Muscle layer of colon (tissue), 2 donors: ENCODE results near the gene ZNF343.
"Not testable (repeated sequence)": the region's sequence is repeated elsewhere in the genome, so short reads cannot be mapped to it uniquely, and the experiment has no call there.

Source experiments
- H3K27ac ChIP-seq: one replicate; pipeline ENCODE4 v1.7.0; 2013; ENCODE audit warnings: low read depth, mild to moderate bottlenecking, low read length, moderate library complexity
- H3K27me3 ChIP-seq, 2 donors: one replicate each; pipeline ENCODE4 v1.7.0; 2013; ENCODE audit warnings: low read length in 2 of 2, mild to moderate bottlenecking in 2 of 2; ENCODE audit not compliant: insufficient read depth in 2 of 2, control insufficient read depth in 1 of 2
- H3K36me3 ChIP-seq: one replicate; pipeline ENCODE4 v1.7.0; 2013; ENCODE audit warnings: mild to moderate bottlenecking, low read length; ENCODE audit not compliant: insufficient read depth
- H3K4me1 ChIP-seq: one replicate; pipeline ENCODE4 v1.7.0; 2013; ENCODE audit warnings: mild to moderate bottlenecking, low read length; ENCODE audit not compliant: insufficient read depth
- H3K4me3 ChIP-seq, 2 donors: one replicate each; pipeline ENCODE4 v1.7.0; 2013; ENCODE audit warnings: low read length in 2 of 2, low read depth in 1 of 2, mild to moderate bottlenecking in 1 of 2, moderate library complexity in 1 of 2
- H3K9ac ChIP-seq: one replicate; pipeline ENCODE4 v1.7.0; 2013; ENCODE audit warnings: low read length
- H3K9me3 ChIP-seq: one replicate; pipeline ENCODE4 v1.7.0; 2013; ENCODE audit warnings: mild to moderate bottlenecking, low read length
- donor health status: abdominal sarcoma.
- donor health status: Adenocarcinoma of cecum.

The ZNF343 gene

DNA sequence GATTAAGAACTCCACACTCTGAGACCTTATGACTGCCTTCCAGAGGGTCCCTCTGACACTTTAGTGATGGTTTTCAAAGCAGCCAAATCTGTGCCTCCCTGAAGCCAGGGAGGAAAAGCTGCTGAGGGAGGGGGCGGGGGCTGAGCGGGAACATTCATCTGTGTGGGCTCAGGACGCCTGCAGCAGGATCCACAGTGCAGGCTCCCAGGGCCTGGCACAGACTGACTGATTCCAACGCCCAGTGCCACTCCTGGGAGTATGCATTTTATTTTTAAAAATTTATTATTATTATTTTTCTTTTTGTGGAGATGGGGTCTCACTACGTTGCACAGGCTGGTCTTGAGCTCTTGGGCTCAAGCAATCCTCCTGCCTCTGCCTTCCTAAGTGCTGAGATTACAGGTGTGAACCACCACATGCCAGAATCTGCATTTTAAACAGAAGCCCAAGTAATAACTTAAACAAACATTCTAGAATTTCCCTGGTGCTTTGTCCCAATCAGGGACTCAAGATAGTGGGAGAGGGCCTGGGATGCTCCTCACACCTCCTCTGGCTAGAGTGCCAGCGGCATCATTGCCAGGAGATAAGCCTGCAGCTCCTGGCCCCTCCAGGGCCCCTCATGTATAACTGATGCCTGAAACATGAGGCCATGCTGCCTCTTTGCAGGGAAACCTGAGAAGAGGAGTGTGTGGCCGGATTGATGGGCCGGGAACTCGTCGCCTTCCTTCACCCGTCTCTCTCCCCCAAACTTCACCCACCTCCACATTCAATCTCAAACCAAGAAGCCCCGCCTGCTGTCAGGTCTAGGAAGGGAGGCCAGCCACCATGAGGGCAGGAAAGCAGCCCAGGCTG is 27.2 kb upstream of the ZNF343 start:
- Histone ChIP-seq H3K27ac (no peak overlapping the region), H3K27me3 (peaks cover 0 to 16% of the 10 kb centered on the region in 2 donors), H3K4me3 (no peak overlapping the region), H3K9ac (no peak overlapping the region), H3K36me3 (no peaks in the 10 kb centered on the region), H3K9me3 (no peaks in the 10 kb centered on the region), H3K4me1 (no peaks in the 10 kb centered on the region)

DNA sequence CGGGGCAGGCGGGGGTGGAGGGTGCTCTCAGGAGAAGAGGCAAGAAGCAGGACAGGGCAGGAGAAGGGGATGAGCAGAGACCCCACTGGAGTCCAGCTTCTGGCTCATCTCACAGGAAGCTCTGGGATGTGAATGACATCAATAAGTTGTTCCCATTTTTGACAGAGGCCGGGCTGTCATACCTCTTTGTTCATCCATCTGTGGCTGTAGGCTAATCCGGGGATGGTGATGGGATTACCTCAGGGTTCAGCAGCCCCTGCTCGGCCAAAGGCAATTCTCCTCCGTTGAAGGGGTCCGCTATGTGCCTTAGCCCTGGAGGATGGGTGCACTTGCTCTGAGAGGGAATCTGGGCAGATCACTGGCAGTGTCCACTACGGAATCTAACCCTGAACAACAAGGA is 24.4 kb upstream of the ZNF343 start:
- H3K27ac ChIP-seq: no peak overlapping the region
- H3K4me3 ChIP-seq: no peak overlapping the region
- H3K36me3 ChIP-seq: no peaks in the 10 kb centered on the region
- H3K9ac ChIP-seq: no peak overlapping the region
- H3K27me3 ChIP-seq: peaks cover 0 to 16% of the 10 kb centered on the region in 2 donors
- H3K9me3 ChIP-seq: no peaks in the 10 kb centered on the region
- H3K4me1 ChIP-seq: no peaks in the 10 kb centered on the region

DNA sequence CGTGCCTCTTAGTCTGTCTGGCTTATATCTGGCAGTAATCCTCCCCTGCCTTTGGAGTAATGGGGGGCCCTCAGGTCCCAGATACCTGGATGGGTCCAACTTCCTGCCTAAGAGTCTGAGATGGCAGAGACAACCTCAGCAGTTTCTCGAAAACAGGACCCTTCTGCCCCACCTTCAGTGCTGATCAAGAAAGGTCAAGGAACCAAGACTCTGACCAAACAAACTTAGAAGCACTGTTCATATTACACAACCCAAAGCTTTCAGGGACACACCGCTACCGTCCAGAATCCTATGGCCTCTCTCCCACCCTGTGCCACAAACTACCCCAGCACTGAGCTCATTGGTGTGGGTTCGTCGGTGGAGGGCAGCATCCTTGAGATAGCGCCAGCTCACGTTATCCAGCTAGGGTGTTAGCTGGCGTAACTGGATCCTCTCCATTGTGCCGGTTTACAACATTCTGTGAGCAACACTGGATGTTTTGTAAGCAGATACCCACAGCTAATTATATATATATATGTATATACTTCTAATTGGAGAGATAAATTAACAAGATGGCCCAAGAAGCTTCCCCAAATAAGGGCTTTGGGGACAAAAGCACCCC is 20.1 kb upstream of the ZNF343 start:
- no peak overlapping the region for H3K9ac ChIP-seq
- no peak overlapping the region for H3K4me3 ChIP-seq
- H3K27me3 ChIP-seq: no peaks in the 10 kb centered on the region
- no peaks in the 10 kb centered on the region for H3K36me3 ChIP-seq
- H3K9me3 ChIP-seq: no peaks in the 10 kb centered on the region
- H3K27ac ChIP-seq: no peak overlapping the region
- peaks cover 4% of the 10 kb centered on the region for H3K4me1 ChIP-seq

DNA sequence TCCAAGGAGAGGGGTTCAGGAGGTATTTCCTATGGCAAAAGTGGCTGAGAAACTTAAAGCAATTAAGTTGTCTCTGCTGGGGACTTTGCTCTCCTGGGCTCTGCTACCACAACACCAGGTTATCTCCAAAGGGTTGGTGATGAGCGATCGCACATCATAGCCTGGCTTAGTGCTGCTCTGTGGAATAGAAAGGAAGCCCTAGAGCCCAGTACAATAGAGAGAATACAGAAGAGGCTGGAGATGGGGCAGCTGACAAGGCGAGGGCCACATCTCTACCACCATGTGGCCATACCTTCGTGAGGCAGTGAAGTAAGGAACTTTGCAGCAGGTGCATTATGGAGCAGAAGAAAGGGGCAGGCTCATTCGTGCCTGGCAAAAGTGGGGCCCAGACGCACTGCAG is 19.0 kb upstream of the ZNF343 start:
- H3K9me3 ChIP-seq: no peaks in the 10 kb centered on the region
- no peaks in the 10 kb centered on the region for H3K27me3 ChIP-seq

DNA sequence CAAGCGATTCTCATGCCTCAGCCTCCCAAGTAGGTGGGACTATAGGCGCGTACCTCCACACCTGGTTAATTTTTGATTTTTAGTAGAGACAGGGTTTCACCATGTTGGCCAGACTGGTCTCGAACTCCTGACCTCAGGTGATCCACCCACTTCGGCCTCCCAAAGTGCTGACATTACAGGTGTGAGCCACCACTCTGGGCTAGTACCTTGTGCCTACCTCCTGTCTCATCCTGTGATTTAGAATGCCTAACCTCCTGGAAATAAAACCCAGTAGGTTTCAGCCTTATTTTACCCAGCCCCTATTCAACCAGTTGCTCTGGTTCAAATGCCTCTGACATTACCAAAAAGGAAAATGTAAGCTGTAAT is 17.5 kb upstream of the ZNF343 start:
- not testable (repeated sequence) for H3K27me3 ChIP-seq, H3K36me3 ChIP-seq, H3K4me1 ChIP-seq, H3K9me3 ChIP-seq, H3K27ac ChIP-seq, H3K4me3 ChIP-seq, H3K9ac ChIP-seq

More for the DNA sequence above, 19.0 kb upstream of the ZNF343 start:
- H3K4me1 ChIP-seq: peaks cover 4% of the 10 kb centered on the region
- H3K27ac ChIP-seq: no peak overlapping the region
- no peaks in the 10 kb centered on the region for H3K36me3 ChIP-seq
- H3K9ac ChIP-seq: no peak overlapping the region
- no peak overlapping the region for H3K4me3 ChIP-seq

DNA sequence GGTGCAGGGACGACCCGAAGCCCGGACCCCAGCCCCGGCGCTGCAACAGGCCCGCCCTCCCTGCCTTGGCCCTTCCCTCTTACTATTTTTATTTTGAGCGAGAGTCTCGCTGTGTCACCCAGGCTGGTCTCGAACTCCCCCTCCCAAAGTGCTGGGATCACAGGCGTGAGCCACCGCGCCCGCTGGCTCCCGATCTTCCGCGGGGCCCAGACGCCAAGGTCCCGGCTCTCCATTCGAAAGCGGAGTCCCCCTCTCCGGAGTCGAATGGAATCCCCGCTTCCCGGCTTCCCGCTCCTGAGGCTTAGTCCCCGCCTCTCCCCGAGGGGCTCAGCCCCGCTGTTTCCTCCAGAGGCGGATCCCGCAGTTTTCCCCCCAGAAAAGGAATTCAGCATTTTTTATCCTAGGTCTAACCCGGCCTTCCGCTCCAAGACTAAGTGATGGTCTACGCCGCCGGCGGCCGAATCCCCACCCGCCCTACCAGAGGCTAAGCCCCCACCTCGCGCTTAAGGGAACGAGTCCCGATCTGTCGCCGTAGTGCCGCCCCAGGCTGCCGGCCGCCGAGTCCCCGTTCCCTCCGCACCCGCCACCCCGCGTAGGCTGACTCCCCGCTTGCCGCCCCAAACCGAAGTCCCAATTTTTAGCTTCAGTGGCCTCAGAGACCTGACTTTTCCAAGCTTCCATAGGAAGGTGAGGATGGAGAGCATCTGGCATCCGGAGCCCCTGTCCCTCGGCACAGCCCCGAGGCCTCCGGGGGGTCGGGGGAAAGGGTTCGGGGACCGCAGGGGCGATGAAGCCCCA is 16.2 kb upstream of the ZNF343 start:
- Histone ChIP-seq H3K27me3 (no peaks in the 10 kb centered on the region), H3K4me3 (peak overlapping the region; percentile 83 to 95), H3K9me3 (no peaks in the 10 kb centered on the region), H3K9ac (peak overlapping the region; percentile 80), H3K27ac (peak overlapping the region; percentile 94), H3K36me3 (no peaks in the 10 kb centered on the region), H3K4me1 (peaks cover 4% of the 10 kb centered on the region)

DNA sequence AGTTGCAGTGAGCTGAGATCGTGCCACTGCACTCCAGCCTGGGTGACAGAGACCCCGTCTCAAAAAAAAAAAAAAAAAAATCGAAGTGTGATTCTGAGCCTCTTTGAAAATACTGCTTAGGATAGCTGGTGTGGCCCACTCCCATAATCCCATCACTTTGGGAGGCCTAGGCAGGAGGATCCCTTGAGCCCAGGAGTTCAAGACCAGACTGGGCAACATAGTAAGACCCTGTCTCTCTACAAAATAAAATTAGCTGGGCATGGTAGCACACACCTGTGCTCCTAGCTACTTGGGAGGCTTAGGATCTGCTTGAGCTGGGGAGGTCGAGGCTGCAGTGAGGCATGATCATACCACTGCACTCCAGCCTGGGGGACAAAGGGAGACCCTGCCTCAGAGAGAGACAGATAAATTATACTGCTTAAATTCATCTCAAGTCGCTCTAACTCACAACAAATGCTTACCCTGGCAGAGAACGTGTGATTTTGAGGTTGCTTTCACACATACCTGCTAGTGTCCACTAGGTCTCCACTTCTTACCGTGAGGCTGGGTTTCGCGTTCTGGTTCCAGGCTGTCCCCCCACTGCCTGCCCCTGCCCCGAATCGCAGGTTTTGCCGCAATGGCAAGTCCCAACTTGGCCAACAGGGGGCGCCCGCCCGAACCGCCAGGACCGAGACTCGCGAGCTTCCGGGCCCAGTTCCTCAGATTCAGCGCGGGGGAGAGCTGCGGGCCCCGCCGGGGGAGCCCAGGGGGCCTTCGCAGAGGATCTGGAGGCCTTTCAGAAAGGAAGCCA is 15.4 kb upstream of the ZNF343 start:
- Histone ChIP-seq H3K4me3 (peak overlapping the region; percentile 83 to 95), H3K27ac (peak overlapping the region; percentile 94), H3K36me3 (no peaks in the 10 kb centered on the region), H3K4me1 (peaks cover 4% of the 10 kb centered on the region), H3K27me3 (no peaks in the 10 kb centered on the region), H3K9ac (peak overlapping the region; percentile 80), H3K9me3 (no peaks in the 10 kb centered on the region)

DNA sequence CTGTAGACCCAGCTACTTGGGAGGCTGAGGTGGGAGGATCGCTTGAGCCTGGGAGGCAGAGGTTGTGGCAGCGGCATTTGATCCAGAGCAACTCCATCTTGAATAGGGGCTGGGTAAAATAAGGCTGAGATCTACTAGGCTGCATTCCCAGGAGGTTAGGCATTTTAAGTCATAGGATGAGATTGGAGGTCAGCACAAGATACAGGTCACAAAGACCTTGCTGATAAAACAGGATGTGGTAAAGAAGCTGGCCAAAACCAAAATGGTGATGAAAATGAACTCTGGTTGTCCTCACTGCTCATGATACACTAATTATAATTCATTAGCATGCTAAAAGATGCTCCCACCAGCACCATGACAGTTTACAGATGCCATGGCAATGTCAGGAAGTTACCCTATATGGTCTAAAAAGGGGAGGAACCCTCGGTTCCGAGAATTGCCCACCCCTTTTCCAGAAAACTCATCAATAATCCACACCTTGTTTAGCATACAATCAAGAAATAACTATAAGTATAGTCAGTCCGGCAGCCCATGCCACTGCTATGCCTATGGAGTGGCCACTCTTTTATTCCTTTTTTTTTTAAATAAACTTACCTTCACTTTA is 14.2 kb upstream of the ZNF343 start:
- H3K27ac ChIP-seq, H3K4me3 ChIP-seq, H3K4me1 ChIP-seq, H3K9me3 ChIP-seq, H3K9ac ChIP-seq, H3K36me3 ChIP-seq, H3K27me3 ChIP-seq: not testable (repeated sequence)

DNA sequence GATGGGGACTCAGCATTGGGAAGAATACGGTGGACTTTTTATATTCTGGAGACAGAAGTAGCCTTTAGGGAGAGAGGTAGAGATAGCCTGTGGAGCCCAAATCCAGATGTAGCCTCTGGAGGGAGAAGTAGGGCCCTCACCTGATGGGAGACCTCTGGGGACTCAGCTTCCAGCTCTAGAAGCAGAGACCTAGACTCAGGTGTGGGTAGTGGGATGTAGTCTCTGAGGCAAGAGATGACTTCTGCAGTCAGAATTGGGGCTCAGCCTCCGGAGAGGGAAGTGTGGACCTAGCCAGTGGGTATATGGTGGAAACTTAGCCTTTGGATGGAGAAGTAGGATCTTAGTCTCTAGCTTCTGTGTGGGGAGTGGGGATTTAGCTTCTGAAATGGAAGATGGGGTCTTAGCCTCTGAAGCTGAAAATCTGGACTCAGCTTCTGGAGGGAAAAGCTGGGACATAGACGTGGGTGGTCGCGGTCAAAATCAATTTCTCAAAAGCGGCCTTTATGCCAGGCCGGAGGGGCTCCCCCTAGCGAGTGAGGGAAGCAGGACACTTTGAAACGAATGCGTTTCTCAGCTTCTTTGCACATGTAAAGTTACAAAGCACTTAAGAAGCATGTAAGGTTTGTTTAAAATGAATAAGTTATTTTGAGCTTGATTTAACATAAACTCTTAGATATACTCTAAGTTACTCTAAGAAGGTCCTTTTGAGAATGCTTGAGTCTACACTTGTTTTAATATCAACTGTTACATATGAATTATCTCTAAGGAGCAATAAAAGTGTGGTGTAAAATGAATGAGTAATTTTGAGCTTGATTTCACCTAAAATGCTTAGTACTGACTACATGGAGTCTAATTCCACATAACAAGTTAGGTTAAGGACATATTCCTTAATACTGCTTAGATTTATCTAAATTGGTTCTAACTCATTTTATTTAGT is 12.9 kb upstream of the ZNF343 start:
- H3K36me3 ChIP-seq: no peaks in the 10 kb centered on the region
- H3K4me3 ChIP-seq: no peak overlapping the region
- H3K9me3 ChIP-seq: no peaks in the 10 kb centered on the region
- no peaks in the 10 kb centered on the region for H3K27me3 ChIP-seq
- no peak overlapping the region for H3K9ac ChIP-seq
- H3K4me1 ChIP-seq: peaks cover 4% of the 10 kb centered on the region
- H3K27ac ChIP-seq: no peak overlapping the region

DNA sequence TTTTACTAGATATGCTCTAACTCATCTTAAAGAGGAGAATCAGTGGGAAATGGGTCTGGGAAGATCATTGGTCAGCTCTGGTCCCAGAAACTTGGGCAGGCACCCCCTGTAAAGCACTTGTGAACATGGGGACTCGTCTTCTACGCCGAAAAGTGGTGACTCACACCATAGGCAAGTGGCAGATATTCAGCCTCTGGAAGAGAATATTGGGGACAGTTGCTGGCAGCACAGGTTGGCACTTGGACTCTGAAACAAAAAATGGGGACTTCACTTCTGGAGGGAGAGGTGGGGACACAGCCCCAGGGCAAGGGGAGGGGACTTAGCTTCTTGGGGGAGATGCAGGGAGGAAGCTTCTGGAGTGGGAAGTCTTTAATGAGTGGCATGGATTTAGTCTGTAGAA is 11.9 kb upstream of the ZNF343 start:
- Histone ChIP-seq H3K4me1 (peaks cover 4% of the 10 kb centered on the region), H3K36me3 (no peaks in the 10 kb centered on the region), H3K4me3 (no peak overlapping the region), H3K27ac (no peak overlapping the region), H3K9me3 (no peaks in the 10 kb centered on the region), H3K9ac (no peak overlapping the region), H3K27me3 (no peaks in the 10 kb centered on the region)
